ENCODE measurements around the gene DDIT4. TPM values are rescaled to one million over a fixed set of nuclear protein-coding genes. Genes with fewer than 3 reads are reported as not detected.

The DDIT4 gene
- total and polyA plus RNA-seq, 2 of the 8 experiments (the other 6 are each of a cell fraction or from before 2014, with no cell fraction given): 47.4 to 108 TPM

GRCh38 chr10:72260976-72261783 is 12.5 kb upstream of the DDIT4 start (continued):
- peak; percentile 19 to 47 (median 21); a peak in 3 of 4 replicates for TF ChIP-seq CTCF (IDR thresholded peaks at IDR 0.05; ENCODE audit: control extremely low read depth in 1 of 3, insufficient read depth in 1 of 3, low read depth in 1 of 3, low read length in 3 of 3)
- TF ChIP-seq, protein P1, sequence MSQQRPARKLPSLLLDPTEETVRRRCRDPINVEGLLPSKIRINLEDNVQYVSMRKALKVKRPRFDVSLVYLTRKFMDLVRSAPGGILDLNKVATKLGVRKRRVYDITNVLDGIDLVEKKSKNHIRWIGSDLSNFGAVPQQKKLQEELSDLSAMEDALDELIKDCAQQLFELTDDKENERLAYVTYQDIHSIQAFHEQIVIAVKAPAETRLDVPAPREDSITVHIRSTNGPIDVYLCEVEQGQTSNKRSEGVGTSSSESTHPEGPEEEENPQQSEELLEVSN (IDR thresholded peaks at IDR 0.05): peak; percentile 67
- peak; percentile 39; the same call in 1 of the 2 replicates for TF ChIP-seq TBP (IDR thresholded peaks at IDR 0.05; ENCODE audit: low read depth, low read length)
- no peak for TF ChIP-seq SIRT6 (IDR thresholded peaks at IDR 0.05; ENCODE audit: low read length)
- peak; percentile 86 for TF ChIP-seq SAP30 (IDR thresholded peaks at IDR 0.05; ENCODE audit: insufficient read depth, insufficient replicate concordance, low read length)
- TF ChIP-seq ASH2L (IDR thresholded peaks at IDR 0.05; ENCODE audit: low read length): peak; percentile 93
- no peak for TF ChIP-seq KDM1A (IDR thresholded peaks at IDR 0.05; ENCODE audit: borderline replicate concordance, low read length)
- TF ChIP-seq JUND (IDR thresholded peaks at IDR 0.05; ENCODE audit: low read length): peak; percentile 44; the same call in 1 of the 2 replicates
- no peak for TF ChIP-seq BRCA1 (IDR thresholded peaks at IDR 0.05; ENCODE audit: low read depth, low read length)
- peak; percentile 82 for TF ChIP-seq CREB1 (IDR thresholded peaks at IDR 0.05)
- TF ChIP-seq SIN3A (conservative IDR thresholded peaks at IDR 0.05 in 1 of 2, IDR thresholded peaks at IDR 0.05 in 1 of 2; ENCODE audit: low read depth in 1 of 2, low read length in 2 of 2): peak; percentile 98 to 99
- no peak for TF ChIP-seq CHD1 (IDR thresholded peaks at IDR 0.05; ENCODE audit: low read depth, low read length)
- TF ChIP-seq CTBP2 (IDR thresholded peaks at IDR 0.05; ENCODE audit: borderline replicate concordance, insufficient read depth, insufficient read length, low read length): peak; percentile 97

All from H1 (cell line).